ENCODE data around the gene MACROH2A1. TPM values are rescaled to one million over a fixed set of nuclear protein-coding genes. Genes with fewer than 3 reads are reported as not detected.
A peak's percentile ranks its signal among the peaks of the same experiment; 100 is the strongest.

The MACROH2A1 gene
- total RNA-seq, 6 donors from 2014 or later, result 232 to 690 (median 355) TPM

DNA sequence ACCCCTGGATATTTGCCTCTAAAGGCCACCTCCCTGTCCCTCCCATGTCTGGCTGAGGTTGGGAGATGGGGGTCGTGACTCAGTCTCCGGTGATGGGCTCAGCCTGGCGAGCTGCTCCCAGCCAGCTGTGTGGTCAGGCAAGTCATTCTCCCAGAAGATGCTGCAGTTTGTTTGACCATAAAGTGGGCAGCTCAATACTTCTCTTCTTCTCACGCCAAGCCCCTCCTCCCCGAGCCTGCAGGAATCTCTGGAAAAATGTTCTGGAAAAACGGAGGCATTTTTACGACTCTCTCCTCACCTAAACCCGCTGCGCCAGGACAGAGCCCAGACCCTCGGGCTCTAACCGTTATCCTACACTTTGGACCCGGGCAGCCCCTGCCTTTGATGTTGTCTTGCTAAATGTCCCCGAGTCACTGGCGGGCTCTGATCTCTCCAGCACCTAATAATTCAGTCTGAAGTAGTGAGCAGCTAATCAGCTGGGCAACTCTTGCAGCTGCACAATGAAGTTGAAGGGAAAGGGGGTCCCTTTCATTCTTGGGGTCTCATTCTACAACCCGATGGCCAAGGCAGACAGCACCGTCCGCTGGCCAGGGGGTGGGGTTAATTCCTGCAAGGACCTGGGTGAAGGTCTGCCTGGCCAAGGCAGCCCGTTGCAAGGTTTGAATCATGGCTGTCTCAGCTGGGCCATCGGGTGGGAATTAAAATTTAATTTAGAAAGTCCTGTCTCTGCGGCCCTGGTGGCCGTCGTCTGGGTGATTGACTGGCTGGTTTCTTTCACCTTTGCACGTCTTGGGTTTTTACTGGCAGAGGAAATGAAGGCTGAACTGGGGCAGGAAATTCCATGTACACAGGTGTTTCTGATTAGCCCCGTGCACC, 35.8 kb upstream of the MACROH2A1 start:
- 61 to 66% methylated on average over 23 to 24 of the region's 24 CpGs for WGBS, 2 donors

DNA sequence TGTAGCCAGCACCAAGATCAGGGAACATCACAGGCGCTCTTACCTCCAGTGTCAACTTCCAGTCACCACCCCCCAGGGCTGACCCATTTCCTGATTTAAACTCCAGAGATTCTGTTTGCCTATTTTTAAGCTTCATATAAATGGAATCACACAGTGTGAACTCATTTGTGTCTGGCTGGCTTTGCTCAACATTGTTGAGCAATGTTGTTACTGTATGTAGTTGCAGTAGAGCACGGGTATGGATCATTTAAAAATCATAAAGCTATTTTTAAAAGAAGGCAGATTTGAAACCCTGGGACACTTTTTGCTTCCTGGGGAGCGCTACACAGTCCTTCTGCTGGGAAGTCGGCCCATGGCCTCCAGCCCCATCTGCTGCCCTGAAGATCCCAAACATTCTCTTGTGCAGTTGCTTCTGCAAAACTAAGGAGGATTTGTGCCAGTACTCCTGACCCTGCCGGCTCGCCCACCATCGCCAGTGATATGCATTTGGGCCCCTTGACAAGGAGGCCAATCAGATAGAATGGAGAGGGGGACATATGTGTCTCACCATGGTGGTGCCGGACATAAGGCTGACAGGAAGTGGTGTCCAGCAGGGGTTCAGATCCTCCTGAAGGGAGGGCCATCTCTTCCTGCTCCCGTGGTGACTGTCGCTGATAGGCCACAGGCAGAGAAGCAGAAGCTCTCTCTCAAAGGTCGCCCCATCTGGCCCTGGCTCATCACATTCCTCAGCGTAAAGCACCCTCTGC, 34.8 kb upstream of the MACROH2A1 start:
- peak overlapping the region in 2 of 4 donors; percentile 56 to 69 for H3K27ac ChIP-seq
- ATAC-seq (ENCODE audit: low FRiP score in 2 of 2) (peak in 1 of 2 donors; percentile 59), DNase-seq (no peak)
- peaks cover 15 to 33% (median 23%) of the 10 kb centered on the region in 4 donors for H3K4me1 ChIP-seq
- peaks cover 0 to 2% (median 0%) of the 10 kb centered on the region in 4 donors for H3K9me3 ChIP-seq
- H3K36me3 ChIP-seq, result no peaks in the 10 kb centered on the region
- WGBS, 2 donors, result 51 to 60% methylated on average over 9 to 12 of the region's 12 CpGs
- H3K27me3 ChIP-seq, result no peaks in the 10 kb centered on the region
- H3K4me3 ChIP-seq, result no peak overlapping the region
- TF ChIP-seq, protein P1, sequence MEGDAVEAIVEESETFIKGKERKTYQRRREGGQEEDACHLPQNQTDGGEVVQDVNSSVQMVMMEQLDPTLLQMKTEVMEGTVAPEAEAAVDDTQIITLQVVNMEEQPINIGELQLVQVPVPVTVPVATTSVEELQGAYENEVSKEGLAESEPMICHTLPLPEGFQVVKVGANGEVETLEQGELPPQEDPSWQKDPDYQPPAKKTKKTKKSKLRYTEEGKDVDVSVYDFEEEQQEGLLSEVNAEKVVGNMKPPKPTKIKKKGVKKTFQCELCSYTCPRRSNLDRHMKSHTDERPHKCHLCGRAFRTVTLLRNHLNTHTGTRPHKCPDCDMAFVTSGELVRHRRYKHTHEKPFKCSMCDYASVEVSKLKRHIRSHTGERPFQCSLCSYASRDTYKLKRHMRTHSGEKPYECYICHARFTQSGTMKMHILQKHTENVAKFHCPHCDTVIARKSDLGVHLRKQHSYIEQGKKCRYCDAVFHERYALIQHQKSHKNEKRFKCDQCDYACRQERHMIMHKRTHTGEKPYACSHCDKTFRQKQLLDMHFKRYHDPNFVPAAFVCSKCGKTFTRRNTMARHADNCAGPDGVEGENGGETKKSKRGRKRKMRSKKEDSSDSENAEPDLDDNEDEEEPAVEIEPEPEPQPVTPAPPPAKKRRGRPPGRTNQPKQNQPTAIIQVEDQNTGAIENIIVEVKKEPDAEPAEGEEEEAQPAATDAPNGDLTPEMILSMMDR (IDR thresholded peaks at IDR 0.05), result no peak
- no peak for TF ChIP-seq POLR2AphosphoS5 (IDR thresholded peaks at IDR 0.05)
- TF ChIP-seq POLR2A (IDR thresholded peaks at IDR 0.05), result no peak
- TF ChIP-seq EP300 (IDR thresholded peaks at IDR 0.05), result no peak

More for the DNA sequence above, 35.8 kb upstream of the MACROH2A1 start:
- Histone ChIP-seq H3K27me3 (no peaks in the 10 kb centered on the region), H3K36me3 (no peaks in the 10 kb centered on the region), H3K4me1 (peaks cover 21 to 34% (median 28%) of the 10 kb centered on the region in 4 donors), H3K9me3 (no peaks in the 10 kb centered on the region), H3K27ac (peak overlapping the region in 1 of 4 donors; percentile 69), H3K4me3 (no peak overlapping the region)
- no peak for DNase-seq
- TF ChIP-seq EP300 (IDR thresholded peaks at IDR 0.05) (no peak), POLR2AphosphoS5 (IDR thresholded peaks at IDR 0.05) (no peak), POLR2A (IDR thresholded peaks at IDR 0.05) (no peak)
- TF ChIP-seq, protein P1 (IDR thresholded peaks at IDR 0.05), result no peak
- ATAC-seq (ENCODE audit: low FRiP score in 2 of 2), result no peak

DNA sequence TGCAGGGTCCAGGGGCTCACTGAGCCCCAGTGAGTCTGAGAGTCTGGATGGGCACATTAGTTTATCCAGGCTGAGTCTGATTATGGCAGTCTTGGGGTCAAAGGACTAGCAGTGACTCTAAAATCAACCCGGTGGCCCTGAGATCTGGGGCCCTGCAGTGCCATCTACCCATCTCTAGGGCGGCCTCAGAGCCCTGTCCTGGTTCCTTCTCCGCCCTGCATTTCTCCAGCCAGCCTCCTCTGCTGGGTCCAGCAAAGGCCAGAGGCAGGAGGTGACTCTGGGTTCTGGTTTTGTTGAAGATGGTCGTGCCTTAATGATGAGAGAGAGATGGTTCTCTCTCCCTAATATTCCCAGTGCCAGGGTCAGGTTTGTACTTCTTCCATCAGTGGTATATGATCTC, 33.1 kb upstream of the MACROH2A1 start:
- no peak for ATAC-seq (ENCODE audit: low FRiP score in 2 of 2)
- TF ChIP-seq POLR2AphosphoS5 (IDR thresholded peaks at IDR 0.05) (no peak), POLR2A (IDR thresholded peaks at IDR 0.05) (no peak), EP300 (IDR thresholded peaks at IDR 0.05) (no peak)
- TF ChIP-seq, protein P1 (IDR thresholded peaks at IDR 0.05), result no peak
- Histone ChIP-seq H3K9me3 (peaks cover 0 to 7% (median 2%) of the 10 kb centered on the region in 4 donors), H3K36me3 (no peaks in the 10 kb centered on the region), H3K27me3 (no peaks in the 10 kb centered on the region), H3K27ac (no peak overlapping the region), H3K4me3 (no peak overlapping the region), H3K4me1 (peaks cover 0 to 22% (median 13%) of the 10 kb centered on the region in 4 donors)
- no peak for DNase-seq
- 61 to 93% methylated on average over 2 to 4 of the region's 4 CpGs for WGBS, 2 donors

DNA sequence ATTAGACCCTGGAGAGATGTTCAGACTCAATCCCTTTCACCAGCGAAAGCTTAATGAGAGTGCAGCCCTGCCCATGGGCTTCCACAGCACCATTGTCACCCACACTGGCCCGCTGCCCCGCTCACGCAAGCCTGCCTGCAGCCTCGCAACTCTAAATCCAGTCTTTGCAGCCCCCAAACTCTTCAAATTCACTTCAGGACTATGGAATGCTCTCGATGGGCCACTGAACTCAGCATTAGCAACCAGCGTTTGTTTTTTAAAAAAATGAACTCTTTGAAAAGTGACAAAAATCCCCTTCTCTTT, 31.1 kb upstream of the MACROH2A1 start:
- 76 to 87% methylated on average over 7 of the region's 7 CpGs for WGBS, 2 donors
- H3K27ac ChIP-seq, result no peak overlapping the region
- TF ChIP-seq POLR2A (IDR thresholded peaks at IDR 0.05), result no peak
- no peak for TF ChIP-seq POLR2AphosphoS5 (IDR thresholded peaks at IDR 0.05)
- no peaks in the 10 kb centered on the region for H3K27me3 ChIP-seq
- peaks cover 0 to 7% (median 2%) of the 10 kb centered on the region in 4 donors for H3K9me3 ChIP-seq
- DNase-seq, result peak in 1 of 2 donors; percentile 56
- no peak overlapping the region for H3K4me3 ChIP-seq
- ATAC-seq (ENCODE audit: low FRiP score in 2 of 2), result peak in 1 of 2 donors; percentile 31
- no peaks in the 10 kb centered on the region for H3K36me3 ChIP-seq
- H3K4me1 ChIP-seq, result peaks cover 0 to 26% (median 9%) of the 10 kb centered on the region in 4 donors
